ENCODE results near the gene ADAT1. TPM values are rescaled to one million over a fixed set of nuclear protein-coding genes. Genes with fewer than 3 reads are reported as not detected.

The ADAT1 gene
- total and polyA plus RNA-seq, 2 of the 13 experiments (the other 11 are each of a cell fraction or from before 2014, with no cell fraction given), result 18.4 to 40.8 TPM

GRCh38 chr16:75647492-75648264, 24.6 kb upstream of the ADAT1 start, which contains the start of the genes KARS1 and TERF2IP (continued):
- peak; percentile 94 for TF ChIP-seq ARID4A (CRISPR knock-in tag; IDR thresholded peaks at IDR 0.05; ENCODE audit: borderline replicate concordance)
- no peak for TF ChIP-seq HOMEZ (CRISPR knock-in tag; IDR thresholded peaks at IDR 0.05; ENCODE audit: low read depth)
- TF ChIP-seq ONECUT2 (CRISPR knock-in tag; IDR thresholded peaks at IDR 0.05), result no peak; the same call in 1 of the 2 replicates
- peak; percentile 81 for TF ChIP-seq PRDM15 (CRISPR knock-in tag; IDR thresholded peaks at IDR 0.05)
- TF ChIP-seq ZNF792 (CRISPR knock-in tag; IDR thresholded peaks at IDR 0.05), result peak; percentile 89
- TF ChIP-seq JDP2 (CRISPR knock-in tag; IDR thresholded peaks at IDR 0.05; ENCODE audit: borderline replicate concordance), result no peak
- peak; percentile 93 for TF ChIP-seq ZNF766 (CRISPR knock-in tag; IDR thresholded peaks at IDR 0.05; ENCODE audit: borderline replicate concordance)
- TF ChIP-seq SAFB2 (CRISPR knock-in tag; IDR thresholded peaks at IDR 0.05; ENCODE audit: borderline replicate concordance, low read depth), result no peak
- no peak for TF ChIP-seq THYN1 (CRISPR knock-in tag; IDR thresholded peaks at IDR 0.05; ENCODE audit: borderline replicate concordance, low read depth)
- peak; percentile 77; the same call in 1 of the 2 replicates for TF ChIP-seq MAF1 (CRISPR knock-in tag; IDR thresholded peaks at IDR 0.05; ENCODE audit: borderline replicate concordance)
- TF ChIP-seq HMG20A (CRISPR knock-in tag; IDR thresholded peaks at IDR 0.05; ENCODE audit: borderline replicate concordance), result no peak
- TF ChIP-seq ZHX1 (CRISPR knock-in tag; IDR thresholded peaks at IDR 0.05; ENCODE audit: low read depth), result peak; percentile 29
- TF ChIP-seq KDM5B (CRISPR knock-in tag; IDR thresholded peaks at IDR 0.05; ENCODE audit: borderline replicate concordance), result peak; percentile 97
- TF ChIP-seq WIZ (CRISPR knock-in tag; IDR thresholded peaks at IDR 0.05), result no peak
- no peak for TF ChIP-seq PRPF4 (IDR thresholded peaks at IDR 0.05; ENCODE audit: low read depth, low read length, poor library complexity, severe bottlenecking)
